Neural cell (in vitro differentiated cells): ENCODE results near the gene CLEC4F. TPM values are rescaled to one million over a fixed set of nuclear protein-coding genes. Genes with fewer than 3 reads are reported as not detected.
A peak's percentile ranks its signal among the peaks of the same experiment; 100 is the strongest.

Experiments used
- H2AFZ ChIP-seq: fragments of 200-600, 300-800 bp; sonication (generic), shearing (Covaris generic); 2 replicates; pipeline ENCODE4 v1.6.0; 2014; ENCODE audit warnings: low read depth, mild to moderate bottlenecking, antibody characterized with exemption, low read length, moderate library complexity
- H3F3A ChIP-seq: fragments of 200-600 bp; shearing (Covaris generic); 2 replicates; pipeline ENCODE4 v1.6.1; 2016; ENCODE audit warnings: mild to moderate bottlenecking, moderate library complexity, mixed read lengths, antibody characterized with exemption, low read length; ENCODE audit not compliant: insufficient read depth, poor library complexity, severe bottlenecking
- H3K27ac ChIP-seq: fragments of 200-600, 300-800 bp; sonication (generic), shearing (Covaris generic); 2 replicates; pipeline ENCODE4 v1.5.1; 2014; ENCODE audit warnings: mild to moderate bottlenecking, low read length, moderate library complexity
- H3K27me3 ChIP-seq: fragments of 300-800, 200-600 bp; sonication (generic), shearing (Covaris generic); 2 replicates; pipeline ENCODE4 v1.6.0; 2014; ENCODE audit warnings: mild to moderate bottlenecking, low read depth, low read length, moderate library complexity; ENCODE audit not compliant: insufficient read depth
- H3K36me3 ChIP-seq: fragments of 300-800, 200-600 bp; sonication (generic), shearing (Covaris generic); 2 replicates; pipeline ENCODE4 v1.5.1; 2014; ENCODE audit warnings: mild to moderate bottlenecking, antibody characterized with exemption, low read length, moderate library complexity; ENCODE audit not compliant: insufficient read depth
- H3K4me2 ChIP-seq: fragments of 300-800, 200-600 bp; sonication (generic), shearing (Covaris generic); 2 replicates; pipeline ENCODE4 v1.6.0; 2014; ENCODE audit warnings: mild to moderate bottlenecking, low read length
- H3K4me3 ChIP-seq: fragments of 300-800, 200-600 bp; sonication (generic), shearing (Covaris generic); 2 replicates; pipeline ENCODE4 v1.5.1; 2014; ENCODE audit warnings: mild to moderate bottlenecking, low read length, moderate library complexity
- H3K79me2 ChIP-seq: fragments of 200-600 bp; shearing (Covaris generic); replicated peaks from 2 replicates; pipeline ENCODE4 v1.6.0; 2014; ENCODE audit warnings: mild to moderate bottlenecking, low read length, moderate library complexity; ENCODE audit not compliant: insufficient read depth
- H3K9ac ChIP-seq: fragments of 300-800, 200-600 bp; sonication (generic), shearing (Covaris generic); 2 replicates; pipeline ENCODE4 v1.6.1; 2016; ENCODE audit warnings: mild to moderate bottlenecking, low read length, mixed read lengths
- H3K9me2 ChIP-seq: fragments of 200-600 bp; shearing (Covaris generic); 2 replicates; pipeline ENCODE4 v1.6.1; 2016; ENCODE audit warnings: mild to moderate bottlenecking, low read length, mixed read lengths; ENCODE audit not compliant: insufficient read depth
- H3K9me3 ChIP-seq: fragments of 200-600, 300-800 bp; sonication (generic), shearing (Covaris generic); 2 replicates; pipeline ENCODE4 v1.6.1; 2016; ENCODE audit warnings: mild to moderate bottlenecking, mixed run types, low read length, moderate library complexity, mixed read lengths
- H4K20me1 ChIP-seq: fragments of 200-600 bp; shearing (Covaris generic); 2 replicates; pipeline ENCODE4 v1.6.1; 2016; ENCODE audit warnings: mild to moderate bottlenecking, mixed run types; ENCODE audit not compliant: insufficient read depth
- CTCF ChIP-seq: fragments of 450-650 bp; IDR thresholded peaks from 2 replicates; pipeline ENCODE4 v1.5.1; 2014; ENCODE audit warnings: antibody characterized with exemption, mild to moderate bottlenecking, moderate library complexity; ENCODE audit not compliant: poor library complexity, severe bottlenecking
- EP300 ChIP-seq: fragments of 450-650 bp; conservative IDR thresholded peaks from 2 replicates; pipeline ENCODE4 v1.6.1; 2014; ENCODE audit warnings: antibody characterized with exemption, mild to moderate bottlenecking, moderate library complexity; ENCODE audit not compliant: poor library complexity, severe bottlenecking
- EZH2 ChIP-seq: fragments of 200-600, 300-800 bp; shearing (Covaris generic), sonication (generic); IDR thresholded peaks from 2 replicates; pipeline ENCODE4 v1.6.1; 2014; ENCODE audit warnings: antibody characterized with exemption, low read length, borderline replicate concordance, mild to moderate bottlenecking; ENCODE audit not compliant: insufficient read depth, poor library complexity, severe bottlenecking
- MXI1 ChIP-seq: fragments of 450-650 bp; conservative IDR thresholded peaks from 2 replicates; pipeline ENCODE4 v1.6.1; 2014; ENCODE audit warnings: antibody characterized with exemption, mild to moderate bottlenecking; ENCODE audit not compliant: poor library complexity, severe bottlenecking
- POLR2AphosphoS5 ChIP-seq: IDR thresholded peaks from 2 replicates; pipeline ENCODE4 v1.6.1; 2012
- RAD21 ChIP-seq: fragments of 450-650 bp; conservative IDR thresholded peaks from 2 replicates; pipeline ENCODE4 v1.6.1; 2014; ENCODE audit warnings: antibody characterized with exemption, mild to moderate bottlenecking, moderate library complexity
- REST ChIP-seq: IDR thresholded peaks from 2 replicates; pipeline ENCODE4 v1.6.1; 2012; ENCODE audit warnings: borderline replicate concordance
- SMC3 ChIP-seq: fragments of 450-650 bp; conservative IDR thresholded peaks from 2 replicates; pipeline ENCODE4 v1.6.1; 2014; ENCODE audit warnings: antibody characterized with exemption, mild to moderate bottlenecking, moderate library complexity; ENCODE audit not compliant: poor library complexity
- TAF1 ChIP-seq: IDR thresholded peaks from 2 replicates; pipeline ENCODE4 v1.6.1; 2012; ENCODE audit warnings: low read depth
- polyA plus RNA-seq: library from polyadenylated mRNA; depleted of rRNA; stranded (reverse); fragments of >200 nt; gene quantifications from 2 replicates; pipeline ENCODE4 v1.2.3, GENCODE V29; 2014

The CLEC4F gene
- polyA plus RNA-seq, 1 donor from 2014 or later: not detected

- TF ChIP-seq RAD21 (no peak), SMC3 (no peak), TAF1 (no peak), EP300 (no peak), CTCF (no peak)
- Histone ChIP-seq H3K79me2 (no peaks in the 10 kb centered on the region), H3K27ac (no peak within 1 kb of the TSS), H3K27me3 (peaks cover 61% of the 10 kb centered on the region), H3K9me3 (peaks cover 2% of the 10 kb centered on the region), H4K20me1 (no peaks in the 10 kb centered on the region), H3K9ac (no peak within 1 kb of the TSS), H3K36me3 (no peaks in the 10 kb centered on the region), H3K4me3 (peak within 1 kb of the TSS; percentile 59), H3F3A (no peaks in the 10 kb centered on the region), H2AFZ (no peak within 1 kb of the TSS), H3K4me2 (peak within 1 kb of the TSS; percentile 41), H3K9me2 (no peaks in the 10 kb centered on the region)
These were observed 30.1 kb downstream of the CLEC4F start, which contains the start of gene FIGLA for GRCh38 chr2:70790136-70790828. Gene FIGLA (minus strand): TSS chr2:70790643. CDS start chr2:70790638, 5 bp downstream.

GRCh38 chr2:70789304-70790135 is 30.9 kb downstream of the CLEC4F start:
- Histone ChIP-seq H2AFZ (no peak overlapping the region), H3K36me3 (no peaks in the 10 kb centered on the region), H3K9me3 (peaks cover 2% of the 10 kb centered on the region), H3K27ac (no peak overlapping the region), H3K4me2 (peak overlapping the region; percentile 41), H3K79me2 (no peaks in the 10 kb centered on the region), H3K27me3 (peaks cover 61% of the 10 kb centered on the region), H3K9ac (no peak overlapping the region), H3F3A (no peaks in the 10 kb centered on the region), H3K9me2 (no peaks in the 10 kb centered on the region), H3K4me3 (peak overlapping the region; percentile 59), H4K20me1 (no peaks in the 10 kb centered on the region)
- TF ChIP-seq EZH2 (no peak), POLR2AphosphoS5 (no peak), REST (no peak), SMC3 (peak; percentile 69), RAD21 (peak; percentile 78), EP300 (no peak), TAF1 (no peak), MXI1 (no peak), CTCF (peak; percentile 81)
